Body of pancreas (tissue), 4 donors: ENCODE data around the gene PHLPP2.

ENCODE experiments used
- CTCF ChIP-seq, 7 experiments: fragments of 450-650 bp in 4 of 7; fragments of 200-600 bp in 3 of 7; sonication (generic) in 3 of 7; IDR thresholded peaks; one replicate each; pipeline ENCODE4 v1.5.1; 2016 to 2019; ENCODE audit warnings: antibody characterized with exemption in 7 of 7
- POLR2A ChIP-seq, 3 donors: fragments of 450-650 bp; IDR thresholded peaks; one replicate each; pipeline ENCODE4 v1.6.1; 2016; ENCODE audit warnings: antibody characterized with exemption in 3 of 3, mild to moderate bottlenecking in 2 of 3

- TF ChIP-seq CTCF (IDR thresholded peaks at IDR 0.05) (peak in 4 of 7 experiments; percentile 19 to 36 (median 26)), POLR2A (IDR thresholded peaks at IDR 0.05) (peak; percentile 5 to 54 (median 32))
Observed at GRCh38 chr16:71723537-71724319, 773 bp downstream of the PHLPP2 start.
